HG03064 (cell line): Measurements from ENCODE around the gene DDN.

Experiments used
- ATAC-seq: cut with Tn5 transposase; IDR thresholded peaks from one replicate; pipeline ENCODE4 v1.9.1; 2021; ENCODE audit warnings: low read depth; ENCODE audit not compliant: unreplicated experiment

The DDN gene

DNA sequence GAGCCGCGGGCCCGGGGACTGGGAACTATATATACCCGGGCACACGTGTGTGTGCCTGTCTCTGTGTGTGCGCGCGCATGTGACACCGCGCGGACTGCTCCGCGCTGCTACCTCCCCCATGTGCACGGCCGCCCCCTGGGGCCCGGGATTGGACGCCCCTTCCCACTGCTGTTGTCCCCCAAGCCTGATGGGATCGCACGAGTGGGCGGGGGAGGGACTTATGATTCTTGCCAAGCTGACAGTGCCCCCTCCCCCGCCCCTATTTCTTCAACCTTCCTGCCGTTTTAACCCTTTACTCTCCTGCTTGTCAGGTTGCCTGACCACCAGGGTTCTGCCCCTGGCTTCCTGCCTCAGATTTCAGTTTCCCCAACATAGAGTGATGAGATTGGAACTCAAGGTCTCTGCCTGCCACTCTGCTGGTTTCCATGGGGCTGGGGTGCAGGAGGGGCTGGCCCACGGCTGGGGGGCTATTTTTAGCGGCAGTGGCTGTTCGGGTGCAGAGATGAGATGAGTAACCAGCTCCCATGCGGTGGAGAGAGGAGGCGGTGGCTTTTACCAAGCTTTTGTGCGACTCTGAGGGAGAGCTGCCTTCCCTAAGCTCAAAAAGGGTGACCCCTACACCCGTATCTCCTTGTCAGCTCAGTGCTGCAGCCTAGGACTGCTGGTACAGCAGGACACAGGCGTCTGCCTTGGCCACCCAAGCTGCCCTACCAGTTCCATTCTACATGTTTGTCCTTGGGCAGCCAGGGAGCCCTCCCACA, at the start of gene DDN:
Gene DDN, minus strand, starts transcription at position 5 of the 761 bp plus-strand sequence. CDS start 88 bp downstream, outside the sequence.
- ATAC-seq = no peak

DNA sequence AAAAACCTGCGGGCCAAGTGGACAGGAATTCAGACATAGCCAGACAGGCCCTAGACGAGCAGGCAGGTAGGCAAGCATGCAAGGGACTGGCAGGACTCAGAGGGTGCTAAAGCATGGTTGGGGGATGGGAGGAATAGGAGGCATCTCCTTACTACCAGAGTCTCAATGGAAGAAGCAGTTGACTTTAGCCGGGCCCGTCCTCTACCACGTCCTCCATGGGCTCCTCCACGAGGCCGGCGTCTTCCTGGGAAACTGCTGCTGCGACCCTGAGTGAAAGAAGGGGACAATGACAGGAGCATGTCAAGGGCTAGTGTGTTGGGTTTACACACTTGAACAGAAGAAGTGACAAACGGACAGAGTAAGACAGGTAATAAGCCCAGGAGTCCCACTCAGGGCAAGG, 49.8 kb upstream of the DDN start:
- no peak for ATAC-seq

DNA sequence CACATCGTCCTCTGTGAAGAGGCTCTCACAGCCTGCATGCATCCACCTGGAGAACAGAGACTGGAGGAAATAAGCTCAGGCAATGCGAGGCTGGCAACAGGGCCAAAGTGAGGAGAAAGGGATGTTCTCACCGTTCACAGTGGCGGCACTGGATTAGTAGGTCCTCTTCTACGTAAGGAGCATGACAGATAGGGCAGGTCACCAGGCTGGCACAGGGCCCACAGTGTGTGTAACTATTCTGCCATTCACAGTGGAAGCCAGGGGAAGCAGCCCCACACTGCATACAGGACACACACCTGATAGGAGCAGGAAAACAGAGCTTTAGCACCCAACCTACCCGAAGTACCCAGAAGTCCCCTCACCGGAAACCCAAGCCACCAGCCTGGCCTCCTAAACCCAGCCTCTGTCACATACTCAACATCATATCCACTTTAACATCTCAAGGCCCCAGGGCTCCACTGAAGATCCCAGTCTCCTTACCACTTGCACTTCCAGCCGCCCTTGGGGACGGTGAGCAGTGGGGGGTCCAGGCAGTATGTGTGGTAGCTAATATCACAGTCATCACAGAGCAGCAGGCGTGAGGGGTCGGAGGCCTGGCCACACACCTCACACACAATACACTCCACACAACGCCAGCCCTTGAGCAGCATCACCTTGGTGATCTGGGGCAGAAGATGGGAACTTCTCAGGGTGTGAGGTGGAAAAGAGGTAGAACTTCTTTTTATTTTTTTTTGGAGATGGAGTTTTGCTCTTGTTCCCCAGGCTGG, 47.1 kb upstream of the DDN start:
- no peak for ATAC-seq

DNA sequence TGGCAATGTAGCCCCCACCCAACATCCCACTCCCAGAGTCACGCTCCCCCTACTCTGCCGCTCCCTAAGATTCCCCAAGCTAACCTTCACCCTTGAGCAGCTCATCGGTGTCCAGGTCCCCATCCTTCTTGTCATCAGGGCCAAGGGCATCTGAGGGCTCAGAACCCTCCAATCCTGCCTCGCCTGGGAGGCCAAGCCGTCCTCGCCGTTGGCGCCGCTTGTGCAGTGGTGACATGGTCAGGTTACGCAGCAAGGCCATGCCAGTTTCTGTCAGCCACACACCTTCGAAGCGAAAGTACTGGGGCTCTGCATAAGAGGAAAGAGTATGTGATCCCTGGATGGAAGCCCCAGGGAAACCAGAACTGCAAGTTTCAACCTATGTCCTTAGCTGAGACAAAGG, 45.5 kb upstream of the DDN start:
- ATAC-seq = no peak

DNA sequence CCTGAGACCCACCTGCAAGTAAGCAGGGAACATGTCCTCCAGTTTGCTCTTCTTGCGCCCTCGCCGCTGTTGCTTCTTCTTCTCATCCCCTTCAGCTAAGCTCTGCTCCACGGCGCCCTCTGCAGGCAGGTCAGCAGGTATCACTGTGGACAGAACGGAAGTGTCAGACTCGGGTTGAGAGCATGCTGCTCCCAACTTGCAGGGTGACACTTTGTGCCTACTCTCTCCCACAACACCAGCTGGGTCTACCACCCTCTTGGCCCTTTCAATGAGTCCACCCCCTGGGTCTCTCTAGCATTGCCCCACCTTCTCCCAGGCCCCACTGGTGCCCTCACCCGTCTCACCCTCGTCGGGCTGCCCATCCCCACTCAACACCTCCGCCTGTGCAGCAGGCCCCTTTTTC, 44.7 kb upstream of the DDN start:
- ATAC-seq = no peak

DNA sequence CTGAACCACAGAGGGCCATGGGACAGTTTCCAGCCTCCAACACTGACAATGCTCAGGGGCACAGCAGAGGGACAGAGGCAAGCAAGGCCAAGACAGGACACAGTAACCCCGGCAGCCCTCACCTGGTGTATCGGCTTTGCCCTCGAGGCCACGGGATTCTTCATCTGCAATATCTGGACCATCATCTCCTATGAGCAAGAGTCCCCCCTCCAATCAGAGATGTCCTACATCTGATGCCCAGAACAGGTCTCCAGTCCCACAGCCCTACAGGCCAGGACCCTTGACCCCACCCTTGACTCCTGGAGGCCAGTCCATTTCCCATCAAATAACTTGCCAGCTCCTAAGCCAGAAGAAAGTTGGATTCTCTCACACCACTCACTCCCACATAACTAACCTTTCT, 44.1 kb upstream of the DDN start:
- no peak for ATAC-seq

DNA sequence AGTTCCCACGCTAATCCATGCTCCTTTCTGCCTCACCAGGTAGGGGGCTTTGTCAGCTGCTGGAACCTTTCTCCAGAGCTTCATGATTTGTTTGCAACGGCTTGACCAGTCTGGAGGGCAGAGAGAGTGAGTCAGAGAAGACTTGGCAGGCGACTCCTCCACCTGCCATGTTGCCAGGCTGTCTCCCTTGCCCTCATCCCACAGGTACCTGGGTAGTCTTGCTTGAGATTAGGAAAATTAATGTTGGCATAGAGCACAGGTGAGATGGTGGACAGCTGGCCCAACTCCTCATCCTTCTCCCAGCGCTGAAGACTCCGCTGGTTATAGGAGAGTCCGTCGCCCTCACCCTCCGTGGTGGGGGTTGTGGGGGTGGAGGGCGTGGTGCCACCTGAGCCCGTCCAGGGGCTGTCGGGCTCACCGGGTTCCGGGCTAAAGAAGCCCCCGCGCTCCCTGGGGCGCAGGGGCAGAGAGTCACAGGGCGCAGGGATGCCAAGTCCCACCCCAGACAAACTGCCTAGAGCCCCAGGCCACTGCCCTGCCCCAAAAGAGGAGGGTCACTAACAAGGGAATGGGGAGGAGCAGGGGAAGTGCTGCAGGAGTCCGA, 42.8 kb upstream of the DDN start:
- no peak for ATAC-seq

DNA sequence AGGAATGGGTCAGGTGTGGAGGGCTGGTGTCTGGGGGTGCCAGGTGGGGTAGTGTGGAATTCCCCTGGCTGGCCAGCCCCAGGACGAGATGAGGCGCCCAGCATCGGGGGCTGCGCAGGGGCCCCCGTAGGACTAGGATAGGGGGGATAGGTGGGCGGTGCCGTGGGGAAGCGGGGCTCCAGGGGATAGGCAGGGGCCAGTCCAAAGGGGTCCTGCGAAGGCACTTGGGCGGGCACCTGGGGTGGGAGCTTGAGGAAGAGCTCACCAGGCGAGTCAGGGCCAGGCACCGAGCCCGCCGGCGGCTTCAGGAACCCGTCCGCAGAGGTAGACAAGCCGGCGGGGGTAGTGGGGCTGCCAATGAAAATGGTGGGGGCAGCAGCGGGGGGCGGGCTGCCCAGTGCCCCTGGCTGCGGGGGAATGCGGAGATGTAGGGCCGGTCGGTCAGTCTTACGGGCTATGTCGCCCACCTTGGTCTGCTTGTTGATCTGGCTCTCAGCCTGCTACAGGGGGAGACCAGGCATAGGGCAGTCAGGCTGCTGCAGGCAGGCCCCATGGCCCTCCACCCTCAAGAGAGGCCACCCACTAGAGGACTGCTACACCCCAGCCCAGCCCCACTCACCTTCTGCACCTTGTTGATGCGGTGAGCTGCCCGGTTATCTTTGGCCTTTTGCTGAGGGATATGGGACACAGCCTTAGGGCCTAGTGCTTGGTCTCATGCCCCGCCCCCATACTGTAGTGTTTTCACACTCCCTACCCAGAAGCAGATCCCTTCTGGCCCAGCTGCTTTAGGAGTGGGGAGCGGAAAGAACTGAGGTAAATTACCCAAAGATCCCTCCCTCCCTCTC, 42.1 kb upstream of the DDN start:
- no peak for ATAC-seq

DNA sequence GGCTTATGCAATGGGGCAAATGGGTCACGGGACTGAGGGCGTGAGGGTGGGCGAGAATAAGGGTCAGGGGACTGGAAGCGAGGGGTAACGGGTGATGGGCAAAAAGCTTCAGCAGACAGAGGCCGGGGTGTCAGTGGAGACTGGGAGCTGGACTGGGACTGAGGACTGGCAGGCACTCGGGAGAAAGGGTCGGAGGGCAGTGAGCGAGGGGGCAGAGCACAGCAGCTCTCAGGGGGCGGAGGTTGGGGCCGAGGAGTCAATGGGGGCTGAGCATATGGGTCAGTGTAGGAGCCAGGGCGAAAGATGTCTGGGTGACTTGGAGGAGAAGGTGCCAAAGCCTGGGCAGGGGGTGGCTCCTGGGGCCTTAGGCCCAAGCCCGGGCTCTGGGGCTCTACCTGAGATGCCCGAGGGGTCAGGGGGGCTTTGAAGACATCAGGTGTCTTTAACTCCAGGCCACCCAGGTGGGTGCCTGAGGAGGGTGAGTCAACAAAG, 41.2 kb upstream of the DDN start:
- no peak for ATAC-seq

DNA sequence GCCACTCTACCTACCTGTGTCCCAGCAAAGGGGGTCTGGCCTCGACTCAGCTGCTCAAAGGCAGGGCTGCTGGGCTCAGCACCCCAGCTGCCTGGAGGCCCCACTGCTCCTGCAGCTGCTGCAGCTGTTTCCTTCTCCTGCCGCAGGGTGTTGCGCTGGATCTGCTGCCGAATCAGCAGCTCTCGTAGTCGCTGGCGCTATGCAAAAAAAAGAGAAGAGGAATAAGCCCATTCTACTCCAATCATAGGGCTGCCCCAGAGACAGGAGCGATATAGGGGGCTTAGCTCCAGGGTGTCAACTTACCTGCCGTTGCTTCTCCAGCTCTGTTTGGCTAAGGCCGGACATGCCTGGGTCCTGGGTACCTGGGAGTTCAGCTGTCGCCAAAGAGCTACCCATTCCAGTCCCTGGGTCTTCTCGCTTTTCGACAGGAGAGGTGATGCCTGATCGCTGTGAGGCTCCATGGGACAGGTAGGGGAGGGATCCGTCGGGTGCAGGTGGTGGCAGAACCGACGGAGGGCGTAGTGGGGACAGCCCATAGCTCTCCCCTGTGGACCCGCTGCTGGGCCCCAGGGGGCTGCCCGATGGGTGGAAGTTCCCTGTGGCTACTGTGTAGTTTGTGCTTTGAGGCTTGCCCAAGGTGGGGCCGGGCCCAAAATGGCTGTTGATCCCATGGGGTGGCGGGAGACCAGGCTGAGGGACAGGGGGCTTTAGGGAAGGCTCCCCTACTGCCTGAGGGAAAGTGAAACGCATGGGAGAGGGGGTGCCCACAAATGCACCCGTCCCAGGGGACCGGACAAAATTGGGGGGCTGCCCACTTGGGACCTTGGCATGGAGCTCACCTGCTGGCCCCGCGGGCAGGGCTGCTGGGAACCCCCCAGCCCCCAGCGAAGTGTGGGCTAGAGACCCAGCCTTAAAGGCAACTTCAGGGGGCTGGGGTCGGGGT, 40.5 kb upstream of the DDN start:
- ATAC-seq = no peak

DNA sequence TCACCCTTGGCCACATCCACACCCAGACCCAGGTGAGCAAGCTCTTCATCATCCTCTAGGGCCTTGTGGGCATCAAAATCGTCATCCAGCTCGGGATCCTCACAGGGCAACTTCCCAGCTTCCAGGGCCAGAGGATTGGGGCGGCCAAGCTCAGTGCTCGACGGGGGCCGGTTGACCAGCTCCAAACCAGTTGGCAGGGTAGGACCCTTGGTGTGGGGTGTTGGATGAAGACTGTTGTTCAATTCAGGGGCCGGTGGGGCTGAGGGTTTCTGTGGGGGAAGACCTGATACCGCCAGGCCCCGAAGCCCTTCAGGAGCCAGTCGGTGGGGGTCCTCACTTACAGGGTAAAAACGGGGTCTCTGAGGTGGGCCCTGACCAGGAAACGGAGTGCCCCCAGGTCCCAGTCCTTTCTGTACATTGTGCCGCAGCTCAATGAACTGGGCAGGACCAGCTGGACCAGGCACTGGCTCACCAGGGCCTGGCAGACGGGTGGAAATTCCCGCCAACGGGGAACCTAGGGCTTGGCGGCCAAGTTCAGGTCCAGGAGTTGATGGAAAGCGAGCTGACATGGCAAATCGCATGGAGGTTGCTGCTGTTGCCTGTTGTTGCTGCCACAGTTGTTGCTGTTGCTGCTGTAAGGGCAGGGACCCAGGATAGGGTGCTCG, 39.2 kb upstream of the DDN start:
- no peak for ATAC-seq

DNA sequence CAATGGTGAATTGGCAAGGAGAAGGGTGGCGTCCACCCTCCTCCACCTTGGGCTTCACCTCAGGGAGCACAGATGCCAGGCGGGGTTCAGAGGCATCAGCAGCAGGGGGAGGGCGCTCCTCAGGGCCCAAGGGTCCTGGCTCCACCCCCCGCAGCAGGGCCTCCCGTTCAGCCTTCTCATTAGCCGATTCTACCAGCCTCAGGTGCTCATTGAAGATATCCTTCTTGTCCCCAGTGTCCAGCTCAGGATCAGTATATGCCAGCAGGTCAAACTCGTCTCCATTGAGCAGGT, 38.7 kb upstream of the DDN start:
- ATAC-seq = no peak

DNA sequence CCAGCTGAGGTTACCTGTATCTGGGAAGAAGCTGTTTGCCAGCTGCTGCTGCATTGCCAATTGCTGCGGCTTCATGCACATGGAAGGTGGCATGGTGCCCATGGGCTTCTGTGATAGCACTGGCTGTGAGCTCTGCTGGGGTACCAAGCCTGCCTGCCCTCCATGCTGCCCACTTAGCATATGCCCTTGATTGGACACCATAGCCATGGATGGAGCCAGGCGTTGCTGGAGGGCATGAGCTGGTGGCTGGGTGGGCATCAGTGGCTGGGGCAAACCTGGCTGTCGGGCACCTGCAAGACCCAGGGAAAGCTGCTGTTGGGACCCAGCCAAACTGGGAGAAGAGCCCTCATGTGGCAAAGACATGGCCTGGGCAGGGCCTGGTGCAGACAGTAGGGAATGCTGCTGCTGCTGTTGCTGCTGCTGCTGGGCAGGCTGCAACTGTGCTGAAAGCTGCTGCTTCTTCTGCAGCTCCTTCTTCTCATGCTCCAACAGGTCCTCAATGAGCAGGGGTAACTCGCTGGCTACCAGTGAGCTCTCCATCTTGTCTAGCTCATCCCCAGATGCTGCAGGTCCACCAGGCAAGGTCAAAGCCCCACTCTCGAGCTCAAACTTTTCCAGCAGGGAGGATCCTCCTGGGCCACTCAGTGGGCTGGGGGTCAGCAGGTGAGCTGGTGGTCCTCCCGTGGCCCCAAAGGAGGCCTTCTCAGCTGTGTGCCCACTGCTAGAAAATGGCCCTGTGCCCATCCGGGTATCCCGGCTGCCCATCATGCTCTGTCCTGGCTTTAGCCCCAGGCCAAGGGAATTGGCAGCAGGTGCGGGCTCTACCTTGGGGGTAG, 38.2 kb upstream of the DDN start:
- no peak for ATAC-seq

DNA sequence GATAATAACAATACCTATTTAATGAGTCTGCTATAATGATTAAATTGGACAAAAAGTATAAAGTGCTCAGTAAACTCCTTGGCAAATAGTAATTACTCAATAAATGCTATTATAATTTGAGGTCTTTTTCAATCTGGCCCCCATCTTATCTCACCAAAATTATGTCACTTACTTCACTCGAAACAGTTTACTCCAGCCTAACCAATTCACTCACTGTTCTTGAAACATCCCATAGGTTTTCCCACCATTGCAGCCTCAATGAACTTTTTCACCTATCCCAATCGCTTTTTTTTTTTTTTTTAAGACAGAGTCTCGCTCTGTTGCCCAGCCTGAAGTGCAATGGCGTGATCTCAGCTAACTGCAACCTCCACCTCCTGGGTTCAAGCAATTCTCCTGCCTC, 36.9 kb upstream of the DDN start:
- ATAC-seq = no peak

DNA sequence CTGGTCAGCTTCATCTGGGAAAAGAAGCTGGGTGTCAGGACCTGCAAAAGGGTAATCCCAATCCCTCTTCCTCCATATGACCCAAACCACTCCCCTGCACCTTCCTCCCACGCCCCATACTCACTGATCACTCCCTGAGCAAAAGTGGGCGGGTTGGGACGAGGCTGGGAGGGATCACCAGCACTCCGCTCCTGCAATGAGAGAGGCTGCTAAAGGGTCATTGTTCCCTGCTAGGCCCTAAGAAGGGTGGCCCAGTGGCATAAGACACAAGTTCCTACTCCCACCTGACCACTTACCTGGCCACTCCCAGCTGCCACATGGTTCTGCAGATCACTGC, 35.1 kb upstream of the DDN start:
- no peak for ATAC-seq

DNA sequence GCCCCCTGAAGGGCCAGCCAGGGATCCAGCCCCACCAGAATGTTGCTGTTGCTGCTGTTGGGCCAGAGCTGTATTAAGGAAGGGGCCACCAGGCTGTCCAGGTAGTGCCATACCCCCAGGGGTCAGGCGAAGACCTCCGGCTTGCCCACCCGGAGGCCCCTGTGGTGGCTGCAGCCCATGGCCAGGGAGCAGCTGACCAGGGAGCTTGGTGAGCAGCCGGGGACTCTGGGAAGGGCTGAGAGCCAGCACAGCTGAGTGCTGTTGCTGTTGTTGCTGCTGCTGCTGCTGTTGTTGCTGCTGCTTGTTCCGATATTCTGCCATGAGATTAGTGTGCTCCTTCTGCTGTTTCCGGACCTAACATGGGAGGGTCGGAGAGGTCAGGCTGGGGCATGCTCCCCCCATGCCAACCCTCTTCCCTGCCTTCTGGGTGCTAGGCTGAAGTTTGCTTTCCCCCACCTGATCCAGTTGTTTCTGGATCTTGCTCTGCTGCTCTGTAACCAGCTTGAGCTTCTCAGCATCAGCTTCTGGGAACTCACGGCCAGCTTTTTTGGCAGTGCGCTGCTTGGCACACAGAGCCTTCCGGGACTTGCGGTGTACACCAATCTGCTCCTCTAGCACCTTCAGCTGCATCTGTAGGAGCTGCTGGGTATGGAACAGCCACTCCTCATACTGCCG, 34.6 kb upstream of the DDN start:
- no peak for ATAC-seq

DNA sequence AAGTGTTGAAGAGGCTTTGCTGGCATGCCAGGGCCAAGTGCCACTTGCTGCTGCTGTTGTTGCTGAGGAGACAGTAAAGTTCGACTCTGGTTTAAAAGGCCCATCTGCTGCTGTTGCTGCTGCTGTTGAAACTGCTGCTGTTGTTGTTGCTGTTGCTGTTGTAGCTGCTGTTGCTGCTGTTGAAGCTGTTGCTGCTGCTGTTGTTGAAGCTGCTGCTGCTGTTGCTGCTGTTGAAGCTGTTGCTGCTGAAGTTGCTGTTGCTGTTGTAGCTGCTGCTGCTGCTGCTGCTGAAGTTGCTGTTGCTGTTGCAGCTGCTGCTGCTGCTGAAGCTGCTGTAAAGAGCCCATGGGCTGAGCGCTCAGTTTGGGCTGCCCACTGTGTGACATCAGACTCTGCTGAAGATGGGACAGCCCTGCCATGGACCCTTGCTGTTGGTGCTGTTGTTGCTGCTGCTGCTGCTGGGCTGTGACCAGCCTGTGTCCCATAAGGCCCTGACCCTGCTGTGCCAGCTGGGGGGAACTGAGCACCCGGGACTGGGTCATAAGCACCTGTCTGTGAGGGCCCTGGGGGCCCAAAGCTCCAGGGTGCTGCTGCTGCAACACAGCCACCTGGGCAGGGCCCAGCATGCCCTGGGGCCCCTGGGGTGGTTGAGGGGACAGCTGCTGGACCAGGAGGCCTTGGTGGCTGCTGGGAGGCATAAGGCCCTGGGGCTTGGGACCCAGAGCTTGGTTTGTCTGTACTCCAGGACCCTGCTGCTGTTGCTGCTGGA, 33.7 kb upstream of the DDN start:
- ATAC-seq = no peak
